ENCODE data around the gene TIAM2. TPM values are rescaled to one million over a fixed set of nuclear protein-coding genes. Genes with fewer than 3 reads are reported as not detected.
"Not testable (repeated sequence)": the region's sequence is repeated elsewhere in the genome, so short reads cannot be mapped to it uniquely, and the experiment has no call there.

Gene TIAM2
- total RNA-seq, 1 experiment from 2014 or later = 10.2 TPM

DNA sequence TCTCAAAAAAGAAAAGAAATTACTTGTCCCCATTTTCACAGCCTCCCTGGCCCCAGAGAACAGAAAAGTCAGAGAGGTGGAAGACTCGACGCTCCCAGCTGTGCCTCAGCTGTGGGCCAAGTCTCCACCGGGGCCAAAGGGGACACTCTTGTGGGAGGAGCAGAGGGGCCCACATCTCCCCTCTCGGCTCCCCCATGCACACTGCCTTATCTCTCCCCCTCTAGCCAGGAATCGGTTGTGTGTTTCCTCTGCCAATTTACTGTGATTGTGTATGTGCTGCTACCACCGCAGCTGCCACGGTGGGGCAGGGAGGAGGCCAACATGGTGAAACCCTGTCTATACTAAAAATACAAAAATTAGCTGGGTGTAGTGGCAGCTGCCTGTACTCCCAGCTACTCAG, 8.4 kb downstream of the TIAM2 start:
- DNase-seq = no peak
- Histone ChIP-seq H3K36me3 (replicated peaks; ENCODE audit: control insufficient read depth, insufficient read depth, low read length) (no peaks in the 10 kb centered on the region), H3K4me3 (ENCODE audit: insufficient read depth, low read depth, low read length) (no peak overlapping the region), H3K27me3 (ENCODE audit: control insufficient read depth, insufficient read depth, low read length) (no peaks in the 10 kb centered on the region)

DNA sequence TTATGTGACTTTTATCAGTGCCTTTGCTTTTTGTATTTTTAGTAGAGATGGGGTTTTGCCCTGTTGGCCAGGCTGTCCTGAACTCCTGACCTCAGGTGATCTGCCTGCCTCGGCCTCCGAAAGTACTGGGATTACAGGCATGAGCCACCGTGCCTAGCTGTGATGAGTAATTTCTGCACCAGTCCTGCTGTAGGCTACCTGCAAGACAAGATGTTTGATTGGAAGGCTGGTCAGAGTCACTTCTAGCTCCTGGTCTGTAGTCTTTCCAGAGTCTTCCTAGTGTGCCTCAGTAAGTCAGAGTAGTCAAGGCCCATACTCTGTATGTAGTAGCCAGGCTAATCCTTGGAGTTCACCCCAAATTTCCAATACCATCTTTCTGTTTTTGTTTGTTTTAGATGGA, 8.9 kb downstream of the TIAM2 start:
- Histone ChIP-seq H3K36me3 (replicated peaks; ENCODE audit: control insufficient read depth, insufficient read depth, low read length) (no peaks in the 10 kb centered on the region), H3K27me3 (ENCODE audit: control insufficient read depth, insufficient read depth, low read length) (no peaks in the 10 kb centered on the region), H3K4me3 (ENCODE audit: insufficient read depth, low read depth, low read length) (no peak overlapping the region)
- no peak for DNase-seq

DNA sequence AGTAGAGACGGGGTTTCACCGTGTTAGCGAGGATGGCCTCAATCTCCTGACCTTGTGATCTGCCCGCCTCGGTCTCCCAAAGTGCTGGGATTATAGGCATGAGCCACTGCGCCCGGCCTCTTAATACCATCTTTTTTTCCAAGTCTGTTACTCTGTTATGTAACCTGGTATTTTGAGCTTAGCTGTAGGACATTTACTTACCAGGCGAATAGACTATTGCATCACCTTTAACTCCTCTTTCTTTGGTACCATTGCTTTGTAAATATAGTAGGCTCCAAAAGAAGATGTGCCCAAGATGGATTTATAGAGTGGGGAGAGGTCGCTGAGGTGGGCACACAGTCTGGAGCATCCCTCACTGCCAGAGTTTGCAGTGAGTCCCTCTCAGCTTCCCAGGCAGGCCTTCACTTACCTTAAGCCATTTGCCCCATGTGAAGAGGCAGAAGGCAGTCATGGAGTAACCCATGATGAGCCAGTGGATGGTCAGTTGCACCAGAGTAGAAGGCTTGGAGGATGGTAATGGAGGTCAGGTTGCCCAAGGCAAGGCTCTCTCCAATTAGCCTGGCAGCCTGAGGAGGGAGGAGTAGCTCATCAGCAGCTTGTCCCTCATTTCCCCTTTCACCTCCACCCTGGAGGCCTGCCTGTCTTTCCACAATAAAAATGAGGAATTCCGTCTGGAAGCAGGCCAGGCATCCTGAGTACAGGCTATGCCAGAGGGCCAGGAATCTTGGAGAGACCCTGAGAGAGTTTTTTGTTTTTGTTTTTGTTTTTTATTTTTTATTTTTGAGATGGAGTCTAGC, 9.7 kb downstream of the TIAM2 start:
- no peak for DNase-seq
- no peaks in the 10 kb centered on the region for H3K36me3 ChIP-seq (replicated peaks; ENCODE audit: control insufficient read depth, insufficient read depth, low read length)
- no peak overlapping the region for H3K4me3 ChIP-seq (ENCODE audit: insufficient read depth, low read depth, low read length)
- no peaks in the 10 kb centered on the region for H3K27me3 ChIP-seq (ENCODE audit: control insufficient read depth, insufficient read depth, low read length)

GRCh38 chr6:155008625-155009024, 13.5 kb downstream of the TIAM2 start:
- Histone ChIP-seq H3K36me3 (replicated peaks; ENCODE audit: control insufficient read depth, insufficient read depth, low read length) (no peaks in the 10 kb centered on the region), H3K27me3 (ENCODE audit: control insufficient read depth, insufficient read depth, low read length) (no peaks in the 10 kb centered on the region), H3K4me3 (ENCODE audit: insufficient read depth, low read depth, low read length) (no peak overlapping the region)
- no peak for DNase-seq

DNA sequence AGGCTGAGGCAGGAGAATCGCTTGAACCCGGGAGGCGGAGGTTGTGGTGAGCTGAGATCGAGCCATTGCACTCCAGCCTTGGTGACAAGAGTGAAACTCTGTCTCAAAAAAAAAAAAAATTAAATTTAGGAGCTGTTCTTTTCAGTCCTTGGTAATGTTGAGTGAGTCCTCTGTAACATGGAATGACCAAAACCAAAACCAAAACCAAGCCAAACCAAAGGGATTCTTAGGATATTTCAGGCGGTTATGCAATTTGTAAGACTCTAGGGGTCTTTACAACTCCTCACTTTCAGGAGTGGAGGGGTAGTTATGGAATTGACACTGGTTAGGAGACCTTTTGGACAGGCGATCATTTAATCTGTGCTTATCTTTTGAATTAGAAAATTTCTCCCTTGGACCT, 15.8 kb downstream of the TIAM2 start:
- Histone ChIP-seq H3K36me3 (replicated peaks; ENCODE audit: control insufficient read depth, insufficient read depth, low read length) (no peaks in the 10 kb centered on the region), H3K4me3 (ENCODE audit: insufficient read depth, low read depth, low read length) (no peak overlapping the region), H3K27me3 (ENCODE audit: control insufficient read depth, insufficient read depth, low read length) (no peaks in the 10 kb centered on the region)
- no peak for DNase-seq

DNA sequence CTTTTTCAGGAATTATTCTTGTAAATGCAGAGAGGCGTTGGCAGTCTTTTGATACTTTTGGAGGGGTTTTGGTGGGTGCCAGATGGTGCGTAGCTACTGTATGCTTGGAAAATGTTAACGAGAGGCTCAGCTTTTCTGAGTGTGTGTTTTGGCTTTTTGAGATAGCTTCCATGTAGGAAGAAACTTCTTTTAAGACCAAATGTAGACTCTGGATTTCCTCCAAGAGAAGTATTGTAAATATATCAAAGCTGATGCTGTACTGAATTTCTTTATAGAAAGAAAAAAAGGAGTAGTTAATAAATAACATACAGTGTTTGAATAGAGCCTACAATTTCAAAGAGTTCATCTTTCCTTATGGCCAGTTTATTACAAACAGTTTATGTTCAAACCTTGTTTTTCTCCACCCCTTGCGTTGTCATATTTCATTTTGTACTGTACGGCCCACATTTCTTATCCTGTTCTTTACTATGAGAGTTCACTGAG, 16.7 kb downstream of the TIAM2 start:
- Histone ChIP-seq H3K36me3 (replicated peaks; ENCODE audit: control insufficient read depth, insufficient read depth, low read length) (no peaks in the 10 kb centered on the region), H3K4me3 (ENCODE audit: insufficient read depth, low read depth, low read length) (no peak overlapping the region), H3K27me3 (ENCODE audit: control insufficient read depth, insufficient read depth, low read length) (no peaks in the 10 kb centered on the region)
- DNase-seq = no peak

- no peaks in the 10 kb centered on the region for H3K36me3 ChIP-seq (replicated peaks; ENCODE audit: control insufficient read depth, insufficient read depth, low read length)
- H3K27me3 ChIP-seq (ENCODE audit: control insufficient read depth, insufficient read depth, low read length) = no peaks in the 10 kb centered on the region
- DNase-seq = no peak
- no peak overlapping the region for H3K4me3 ChIP-seq (ENCODE audit: insufficient read depth, low read depth, low read length)
These were observed 18.4 kb downstream of the TIAM2 start for GRCh38 chr6:155013457-155013876.

- H3K27me3 ChIP-seq (ENCODE audit: control insufficient read depth, insufficient read depth, low read length) = no peaks in the 10 kb centered on the region
- no peak overlapping the region for H3K4me3 ChIP-seq (ENCODE audit: insufficient read depth, low read depth, low read length)
- no peak for DNase-seq
- no peaks in the 10 kb centered on the region for H3K36me3 ChIP-seq (replicated peaks; ENCODE audit: control insufficient read depth, insufficient read depth, low read length)
These were observed 19.0 kb downstream of the TIAM2 start for GRCh38 chr6:155014137-155014536.

- no peaks in the 10 kb centered on the region for H3K36me3 ChIP-seq (replicated peaks; ENCODE audit: control insufficient read depth, insufficient read depth, low read length)
- H3K27me3 ChIP-seq (ENCODE audit: control insufficient read depth, insufficient read depth, low read length) = no peaks in the 10 kb centered on the region
- no peak overlapping the region for H3K4me3 ChIP-seq (ENCODE audit: insufficient read depth, low read depth, low read length)
- no peak for DNase-seq
These were observed 19.7 kb downstream of the TIAM2 start for GRCh38 chr6:155014670-155015300.

DNA sequence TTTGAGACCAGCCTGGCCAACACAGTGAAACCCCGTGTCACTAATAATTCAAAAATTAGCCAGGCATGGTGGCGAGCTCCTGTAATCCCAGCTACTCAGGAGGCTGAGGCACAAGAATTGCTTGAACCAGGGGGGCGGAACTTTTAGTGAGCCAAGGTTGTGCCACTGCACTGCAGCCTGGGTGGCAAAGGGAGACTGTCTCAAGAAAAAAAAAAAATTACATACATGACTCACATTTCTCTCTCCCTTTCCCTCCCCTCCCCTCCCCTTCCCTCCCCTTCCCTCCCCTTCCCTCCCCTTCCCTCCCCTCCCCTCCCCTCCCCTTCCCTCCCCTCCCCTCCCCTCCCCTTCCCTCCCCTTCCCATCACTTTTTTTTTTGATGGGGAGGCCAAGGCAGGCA, 23.3 kb downstream of the TIAM2 start:
- H3K4me3 ChIP-seq (ENCODE audit: insufficient read depth, low read depth, low read length); H3K27me3 ChIP-seq (ENCODE audit: control insufficient read depth, insufficient read depth, low read length); DNase-seq; H3K36me3 ChIP-seq (replicated peaks; ENCODE audit: control insufficient read depth, insufficient read depth, low read length): not testable (repeated sequence)

- Histone ChIP-seq H3K27me3 (ENCODE audit: control insufficient read depth, insufficient read depth, low read length) (no peaks in the 10 kb centered on the region), H3K36me3 (replicated peaks; ENCODE audit: control insufficient read depth, insufficient read depth, low read length) (no peaks in the 10 kb centered on the region), H3K4me3 (ENCODE audit: insufficient read depth, low read depth, low read length) (no peak overlapping the region)
- no peak for DNase-seq
These were observed 26.6 kb downstream of the TIAM2 start for GRCh38 chr6:155021680-155022079.

DNA sequence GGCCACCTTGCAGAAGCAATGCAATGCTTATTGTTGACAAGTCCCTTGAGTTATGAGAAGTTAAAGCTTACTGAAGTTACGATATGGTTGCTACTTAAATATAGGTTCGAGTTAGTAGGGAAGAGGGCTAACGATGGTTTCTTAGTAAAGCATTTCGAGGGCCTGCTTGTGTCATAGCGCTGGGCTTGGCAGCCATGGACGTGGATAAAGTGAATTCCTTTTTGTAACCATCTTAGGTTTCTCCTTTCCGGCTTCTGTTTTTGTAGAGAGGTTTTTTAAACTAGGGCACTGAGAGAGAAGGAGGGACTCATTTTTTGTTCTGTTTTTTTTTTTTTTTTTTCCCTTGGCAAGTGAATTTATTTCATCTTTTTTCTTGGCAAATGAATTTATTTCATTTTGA, 27.6 kb downstream of the TIAM2 start:
- Histone ChIP-seq H3K4me3 (ENCODE audit: insufficient read depth, low read depth, low read length) (no peak overlapping the region), H3K36me3 (replicated peaks; ENCODE audit: control insufficient read depth, insufficient read depth, low read length) (no peaks in the 10 kb centered on the region), H3K27me3 (ENCODE audit: control insufficient read depth, insufficient read depth, low read length) (no peaks in the 10 kb centered on the region)
- DNase-seq = no peak

DNA sequence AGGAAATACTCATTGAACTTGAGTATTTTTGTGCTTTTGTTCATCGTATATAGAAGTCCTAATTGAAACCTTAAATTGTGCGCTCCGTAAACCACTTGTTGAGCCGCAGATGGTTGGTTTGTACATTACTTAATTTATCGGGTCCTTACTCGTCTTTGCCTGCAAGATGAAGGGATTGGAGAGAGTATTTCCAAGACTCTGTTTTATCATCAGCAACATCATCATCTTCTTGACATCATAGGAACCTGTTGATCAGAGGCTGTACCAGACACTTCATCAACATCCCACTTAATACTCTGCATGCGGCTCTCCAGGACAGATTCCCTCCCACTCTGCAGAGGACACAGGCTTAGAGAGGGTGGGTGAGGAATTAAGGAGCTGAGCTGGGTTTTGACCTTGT, 28.6 kb downstream of the TIAM2 start:
- no peak overlapping the region for H3K4me3 ChIP-seq (ENCODE audit: insufficient read depth, low read depth, low read length)
- no peaks in the 10 kb centered on the region for H3K36me3 ChIP-seq (replicated peaks; ENCODE audit: control insufficient read depth, insufficient read depth, low read length)
- no peak for DNase-seq
- no peaks in the 10 kb centered on the region for H3K27me3 ChIP-seq (ENCODE audit: control insufficient read depth, insufficient read depth, low read length)

- Histone ChIP-seq H3K27me3 (ENCODE audit: control insufficient read depth, insufficient read depth, low read length) (no peaks in the 10 kb centered on the region), H3K4me3 (ENCODE audit: insufficient read depth, low read depth, low read length) (no peak overlapping the region), H3K36me3 (replicated peaks; ENCODE audit: control insufficient read depth, insufficient read depth, low read length) (no peaks in the 10 kb centered on the region)
- DNase-seq = no peak
These were observed 29.4 kb downstream of the TIAM2 start for GRCh38 chr6:155024391-155025027.
